Measurements from ENCODE around the gene KCNK16. TPM values are rescaled to one million over a fixed set of nuclear protein-coding genes. Genes with fewer than 3 reads are reported as not detected.

Gene KCNK16
- total RNA-seq, 2 experiments from 2014 or later = not detected

- ATAC-seq (no peak), DNase-seq (no peak)
- intact Hi-C loops (cut with micrococcal nuclease) = loop anchor here (5.0 to 10.0 kb wide), 2 partner anchors 77 to 430 kb away; partner anchors contain the start of gene KCNK5
- ChIA-PET POLR2A (interaction anchor here (0.7 to 1.2 kb wide), 2 partner anchors 50 to 116 kb away, joined by 3 read pairs; no protein-coding TSS in a partner anchor), CTCF (interaction anchor here (0.7 to 14.3 kb wide), 19 partner anchors 9 to 429 kb away, joined by 3 to 321 read pairs (median 6); no protein-coding TSS in a partner anchor)
- no peak overlapping the region for H3K4me3 Mint-ChIP-seq
- H3K36me3 Mint-ChIP-seq (ENCODE audit: low read depth) = no peaks in the 10 kb centered on the region
- H3K27me3 Mint-ChIP-seq = no peaks in the 10 kb centered on the region
- TF ChIP-seq CTCF (IDR thresholded peaks at IDR 0.05) = no peak
- peaks cover 4% of the 10 kb centered on the region for H3K4me1 Mint-ChIP-seq (ENCODE audit: low read depth)
- no peaks in the 10 kb centered on the region for H3K9me3 Mint-ChIP-seq
- H3K27ac Mint-ChIP-seq = no peak overlapping the region
Observed at GRCh38 chr6:39302011-39302410, 20.5 kb downstream of the KCNK16 start.

- Mint-ChIP-seq H3K27ac (no peak overlapping the region), H3K27me3 (no peaks in the 10 kb centered on the region), H3K9me3 (no peaks in the 10 kb centered on the region), H3K36me3 (ENCODE audit: low read depth) (no peaks in the 10 kb centered on the region), H3K4me3 (no peak overlapping the region), H3K4me1 (ENCODE audit: low read depth) (peaks cover 4% of the 10 kb centered on the region)
- ATAC-seq (no peak), DNase-seq (peak; percentile 19)
- ChIA-PET CTCF (interaction anchor here (5.0 to 14.3 kb wide), 3 partner anchors 134 to 328 kb away, joined by 39 to 321 read pairs (median 64); no protein-coding TSS in a partner anchor), POLR2A (no interaction called here)
- no peak for TF ChIP-seq CTCF (IDR thresholded peaks at IDR 0.05)
- intact Hi-C loops (cut with micrococcal nuclease) = loop anchor here (5.0 to 10.0 kb wide), 2 partner anchors 77 to 429 kb away; partner anchors contain the start of gene KCNK5
Observed at GRCh38 chr6:39301606-39302005, 20.9 kb downstream of the KCNK16 start.

DNA sequence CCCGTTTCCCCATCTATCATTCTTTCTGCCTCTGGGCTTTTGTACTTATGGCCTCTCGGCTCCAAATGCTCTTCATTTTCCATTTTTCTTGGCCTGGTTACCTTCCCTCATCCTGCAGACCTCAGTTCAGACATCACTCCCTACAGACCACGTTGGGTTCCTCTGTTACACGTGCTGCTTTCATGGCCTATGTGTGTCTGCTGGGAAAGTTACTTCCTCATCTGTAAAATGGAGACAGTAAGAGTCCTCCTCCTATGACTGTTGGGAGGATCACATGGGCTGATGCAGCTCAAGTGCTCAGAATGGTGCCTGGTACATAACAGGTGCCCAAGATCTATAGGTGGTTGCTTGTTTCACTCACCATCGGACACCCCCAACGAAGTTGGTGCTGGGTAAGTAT, 21.8 kb downstream of the KCNK16 start:
- Mint-ChIP-seq H3K27me3 (no peaks in the 10 kb centered on the region), H3K9me3 (no peaks in the 10 kb centered on the region), H3K27ac (no peak overlapping the region), H3K36me3 (ENCODE audit: low read depth) (no peaks in the 10 kb centered on the region), H3K4me1 (ENCODE audit: low read depth) (peaks cover 4% of the 10 kb centered on the region), H3K4me3 (no peak overlapping the region)
- DNase-seq (no peak), ATAC-seq (no peak)
- ChIA-PET CTCF (interaction anchor here (1.4 to 14.3 kb wide), 4 partner anchors 133 to 328 kb away, joined by 3 to 321 read pairs (median 52); no protein-coding TSS in a partner anchor), POLR2A (no interaction called here)
- intact Hi-C loops (cut with micrococcal nuclease) = loop anchor here (5.0 to 10.0 kb wide), 2 partner anchors 76 to 428 kb away; partner anchors contain the start of gene KCNK5
- TF ChIP-seq CTCF (IDR thresholded peaks at IDR 0.05) = no peak

- no peaks in the 10 kb centered on the region for H3K36me3 Mint-ChIP-seq (ENCODE audit: low read depth)
- no peaks in the 10 kb centered on the region for H3K27me3 Mint-ChIP-seq
- no peaks in the 10 kb centered on the region for H3K9me3 Mint-ChIP-seq
- ChIA-PET CTCF (interaction anchor here (0.9 to 14.3 kb wide), 3 partner anchors 12 to 131 kb away, joined by 3 to 321 read pairs (median 4); no protein-coding TSS in a partner anchor), POLR2A (no interaction called here)
- H3K4me1 Mint-ChIP-seq (ENCODE audit: low read depth) = peaks cover 3% of the 10 kb centered on the region
- no peak overlapping the region for H3K4me3 Mint-ChIP-seq
- H3K27ac Mint-ChIP-seq = no peak overlapping the region
- DNase-seq = no peak
- intact Hi-C loops (cut with micrococcal nuclease) = no loop called here
- no peak for ATAC-seq
- TF ChIP-seq CTCF (IDR thresholded peaks at IDR 0.05) = no peak
Observed at GRCh38 chr6:39298061-39298460, 24.4 kb downstream of the KCNK16 start.
